Measurements from ENCODE around the gene ROR2.

DNA sequence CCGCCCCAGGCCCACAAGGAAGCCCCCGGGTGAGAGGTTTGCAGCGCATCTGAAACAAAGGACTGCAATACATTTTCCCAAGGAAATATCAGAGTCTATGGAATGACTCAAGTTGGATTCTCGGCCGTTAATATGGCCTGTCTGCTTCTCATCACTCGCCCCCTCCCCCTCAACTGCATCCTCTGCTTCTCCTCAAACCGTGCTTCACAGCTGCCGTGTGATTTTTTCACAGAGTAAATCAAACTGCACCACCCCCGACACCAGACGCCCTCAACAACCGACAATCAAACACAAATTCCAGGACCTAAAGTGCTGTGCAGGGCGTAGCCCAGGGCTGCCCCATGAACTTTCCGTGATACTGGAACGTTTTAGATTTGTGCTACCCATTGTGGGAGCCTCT is 176.9 kb downstream of the ROR2 start:
- TF ChIP-seq, protein P1, sequence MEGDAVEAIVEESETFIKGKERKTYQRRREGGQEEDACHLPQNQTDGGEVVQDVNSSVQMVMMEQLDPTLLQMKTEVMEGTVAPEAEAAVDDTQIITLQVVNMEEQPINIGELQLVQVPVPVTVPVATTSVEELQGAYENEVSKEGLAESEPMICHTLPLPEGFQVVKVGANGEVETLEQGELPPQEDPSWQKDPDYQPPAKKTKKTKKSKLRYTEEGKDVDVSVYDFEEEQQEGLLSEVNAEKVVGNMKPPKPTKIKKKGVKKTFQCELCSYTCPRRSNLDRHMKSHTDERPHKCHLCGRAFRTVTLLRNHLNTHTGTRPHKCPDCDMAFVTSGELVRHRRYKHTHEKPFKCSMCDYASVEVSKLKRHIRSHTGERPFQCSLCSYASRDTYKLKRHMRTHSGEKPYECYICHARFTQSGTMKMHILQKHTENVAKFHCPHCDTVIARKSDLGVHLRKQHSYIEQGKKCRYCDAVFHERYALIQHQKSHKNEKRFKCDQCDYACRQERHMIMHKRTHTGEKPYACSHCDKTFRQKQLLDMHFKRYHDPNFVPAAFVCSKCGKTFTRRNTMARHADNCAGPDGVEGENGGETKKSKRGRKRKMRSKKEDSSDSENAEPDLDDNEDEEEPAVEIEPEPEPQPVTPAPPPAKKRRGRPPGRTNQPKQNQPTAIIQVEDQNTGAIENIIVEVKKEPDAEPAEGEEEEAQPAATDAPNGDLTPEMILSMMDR (IDR thresholded peaks at IDR 0.05) = no peak
- no peak for TF ChIP-seq POLR2AphosphoS5 (IDR thresholded peaks at IDR 0.05; ENCODE audit: low read depth, low read length)
- TF ChIP-seq, protein P2, sequence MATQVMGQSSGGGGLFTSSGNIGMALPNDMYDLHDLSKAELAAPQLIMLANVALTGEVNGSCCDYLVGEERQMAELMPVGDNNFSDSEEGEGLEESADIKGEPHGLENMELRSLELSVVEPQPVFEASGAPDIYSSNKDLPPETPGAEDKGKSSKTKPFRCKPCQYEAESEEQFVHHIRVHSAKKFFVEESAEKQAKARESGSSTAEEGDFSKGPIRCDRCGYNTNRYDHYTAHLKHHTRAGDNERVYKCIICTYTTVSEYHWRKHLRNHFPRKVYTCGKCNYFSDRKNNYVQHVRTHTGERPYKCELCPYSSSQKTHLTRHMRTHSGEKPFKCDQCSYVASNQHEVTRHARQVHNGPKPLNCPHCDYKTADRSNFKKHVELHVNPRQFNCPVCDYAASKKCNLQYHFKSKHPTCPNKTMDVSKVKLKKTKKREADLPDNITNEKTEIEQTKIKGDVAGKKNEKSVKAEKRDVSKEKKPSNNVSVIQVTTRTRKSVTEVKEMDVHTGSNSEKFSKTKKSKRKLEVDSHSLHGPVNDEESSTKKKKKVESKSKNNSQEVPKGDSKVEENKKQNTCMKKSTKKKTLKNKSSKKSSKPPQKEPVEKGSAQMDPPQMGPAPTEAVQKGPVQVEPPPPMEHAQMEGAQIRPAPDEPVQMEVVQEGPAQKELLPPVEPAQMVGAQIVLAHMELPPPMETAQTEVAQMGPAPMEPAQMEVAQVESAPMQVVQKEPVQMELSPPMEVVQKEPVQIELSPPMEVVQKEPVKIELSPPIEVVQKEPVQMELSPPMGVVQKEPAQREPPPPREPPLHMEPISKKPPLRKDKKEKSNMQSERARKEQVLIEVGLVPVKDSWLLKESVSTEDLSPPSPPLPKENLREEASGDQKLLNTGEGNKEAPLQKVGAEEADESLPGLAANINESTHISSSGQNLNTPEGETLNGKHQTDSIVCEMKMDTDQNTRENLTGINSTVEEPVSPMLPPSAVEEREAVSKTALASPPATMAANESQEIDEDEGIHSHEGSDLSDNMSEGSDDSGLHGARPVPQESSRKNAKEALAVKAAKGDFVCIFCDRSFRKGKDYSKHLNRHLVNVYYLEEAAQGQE (IDR thresholded peaks at IDR 0.05; ENCODE audit: insufficient read depth in 1 of 2, low read depth in 2 of 2, low read length in 1 of 2) = no peak
- TF ChIP-seq TCF7L2 (IDR thresholded peaks at IDR 0.05; ENCODE audit: low read depth, low read length) = no peak

All from Panc1 (cell line).